ENCODE data around the gene UCP2.

- TF ChIP-seq CTCF (IDR thresholded peaks at IDR 0.05): no peak
- TF ChIP-seq POLR2A (IDR thresholded peaks at IDR 0.05): no peak
Measured at GRCh38 chr11:73995731-73996130, 13.1 kb upstream of the UCP2 start.

Measured in heart left ventricle (tissue), 13 donors.